Naive B cell (primary cell): ENCODE data around the gene CELSR1. TPM values are rescaled to one million over a fixed set of nuclear protein-coding genes. Genes with fewer than 3 reads are reported as not detected.

ENCODE experiments used
- ATAC-seq, 2 donors: fragments of 150-1000 bp; cut with Tn5 transposase; 2 replicates each; pipeline ENCODE4 v1.10.0; 2021; ENCODE audit warnings: low read depth in 2 of 2, mild to moderate bottlenecking in 2 of 2, moderate library complexity in 2 of 2
- DNase-seq: peaks from one replicate; pipeline ENCODE4 v3.0.0; 2022
- H3K27ac Mint-ChIP-seq, 6 donors: one replicate each; pipeline ENCODE4 v1.8.0; 2020 to 2022; ENCODE audit warnings: mild to moderate bottlenecking in 6 of 6, mixed read lengths in 6 of 6, moderate library complexity in 5 of 6, inconsistent platforms in 2 of 6
- H3K27me3 Mint-ChIP-seq, 3 donors: one replicate each; pipeline ENCODE4 v1.8.0; 2021 to 2022; ENCODE audit warnings: mixed read lengths in 3 of 3, mild to moderate bottlenecking in 1 of 3
- H3K36me3 Mint-ChIP-seq, 2 donors: one replicate each; pipeline ENCODE4 v1.8.0; 2020 to 2022; ENCODE audit warnings: mixed read lengths in 2 of 2, inconsistent platforms in 1 of 2, mild to moderate bottlenecking in 1 of 2
- H3K4me1 Mint-ChIP-seq, 3 donors: one replicate each; pipeline ENCODE4 v1.8.0; 2020 to 2022; ENCODE audit warnings: mixed read lengths in 3 of 3, inconsistent platforms in 1 of 3, mild to moderate bottlenecking in 1 of 3, moderate library complexity in 1 of 3
- H3K4me3 Mint-ChIP-seq, 8 donors: one replicate each; pipeline ENCODE4 v1.8.0; 2020 to 2022; ENCODE audit warnings: mild to moderate bottlenecking in 8 of 8, mixed read lengths in 8 of 8, moderate library complexity in 8 of 8, inconsistent platforms in 2 of 8
- H3K9me3 Mint-ChIP-seq, 7 donors: one replicate each; pipeline ENCODE4 v1.8.0; 2020 to 2022; ENCODE audit warnings: mixed read lengths in 7 of 7, mild to moderate bottlenecking in 5 of 7, inconsistent platforms in 2 of 7, moderate library complexity in 1 of 7
- polyA plus RNA-seq, 6 donors: library from polyadenylated mRNA; unstranded; fragments of 300-500 nt; fragmentation: Illumina TruSeq; gene quantifications; one replicate each; pipeline ENCODE4 v1.2.3, GENCODE V29; 2021; ENCODE audit warnings: low read depth in 6 of 6

Gene CELSR1
- polyA plus RNA-seq, 6 donors from 2014 or later = 0.94 to 3.9 (median 2.1) TPM

GRCh38 chr22:46416891-46417580 lies 120.4 kb downstream of the CELSR1 start:
- peaks cover 0 to 10% (median 0%) of the 10 kb centered on the region in 3 donors for H3K27me3 Mint-ChIP-seq
- no peak overlapping the region for H3K4me3 Mint-ChIP-seq
- H3K36me3 Mint-ChIP-seq = peaks cover 0 to 4% of the 10 kb centered on the region in 2 donors
- H3K4me1 Mint-ChIP-seq = peaks cover 0 to 19% (median 2%) of the 10 kb centered on the region in 3 donors
- no peak for DNase-seq
- no peak for ATAC-seq
- H3K27ac Mint-ChIP-seq = peak overlapping the region in 1 of 6 donors; percentile 87
- H3K9me3 Mint-ChIP-seq = no peaks in the 10 kb centered on the region

- H3K36me3 Mint-ChIP-seq = peaks cover 0 to 4% of the 10 kb centered on the region in 2 donors
- H3K9me3 Mint-ChIP-seq = no peaks in the 10 kb centered on the region
- DNase-seq (no peak), ATAC-seq (no peak)
- H3K27ac Mint-ChIP-seq = no peak overlapping the region
- peaks cover 0 to 13% (median 2%) of the 10 kb centered on the region in 3 donors for H3K4me1 Mint-ChIP-seq
- peaks cover 0 to 10% (median 0%) of the 10 kb centered on the region in 3 donors for H3K27me3 Mint-ChIP-seq
- H3K4me3 Mint-ChIP-seq = no peak overlapping the region
Observed at GRCh38 chr22:46416520-46416871, 120.9 kb downstream of the CELSR1 start.

- H3K27ac Mint-ChIP-seq = peak overlapping the region in 3 of 6 donors; percentile 27 to 81 (median 57)
- H3K36me3 Mint-ChIP-seq = peaks cover 0 to 4% of the 10 kb centered on the region in 2 donors
- ATAC-seq = no peak
- H3K9me3 Mint-ChIP-seq = no peaks in the 10 kb centered on the region
- H3K4me3 Mint-ChIP-seq = no peak overlapping the region
- peaks cover 0 to 10% (median 2%) of the 10 kb centered on the region in 3 donors for H3K4me1 Mint-ChIP-seq
- peaks cover 0 to 10% (median 0%) of the 10 kb centered on the region in 3 donors for H3K27me3 Mint-ChIP-seq
- no peak for DNase-seq
Observed at GRCh38 chr22:46415776-46416519, 121.5 kb downstream of the CELSR1 start.

GRCh38 chr22:46414704-46415103 lies 122.7 kb downstream of the CELSR1 start:
- H3K4me1 Mint-ChIP-seq = peaks cover 0 to 10% (median 2%) of the 10 kb centered on the region in 3 donors
- peak overlapping the region in 2 of 6 donors; percentile 62 to 86 for H3K27ac Mint-ChIP-seq
- no peak overlapping the region for H3K4me3 Mint-ChIP-seq
- DNase-seq = no peak
- H3K9me3 Mint-ChIP-seq = no peaks in the 10 kb centered on the region
- peaks cover 0 to 10% (median 0%) of the 10 kb centered on the region in 3 donors for H3K27me3 Mint-ChIP-seq
- peak in 1 of 2 donors; percentile 21 for ATAC-seq
- H3K36me3 Mint-ChIP-seq = peaks cover 0 to 4% of the 10 kb centered on the region in 2 donors

- Mint-ChIP-seq H3K36me3 (peaks cover 0 to 4% of the 10 kb centered on the region in 2 donors), H3K27me3 (peaks cover 0 to 10% (median 0%) of the 10 kb centered on the region in 3 donors), H3K9me3 (no peaks in the 10 kb centered on the region), H3K4me1 (peaks cover 0 to 10% (median 2%) of the 10 kb centered on the region in 3 donors), H3K27ac (peak overlapping the region in 2 of 6 donors; percentile 34 to 52), H3K4me3 (no peak overlapping the region)
- ATAC-seq (no peak), DNase-seq (no peak)
Observed at GRCh38 chr22:46413725-46414379, 123.6 kb downstream of the CELSR1 start.

GRCh38 chr22:46411347-46411746 lies 126.1 kb downstream of the CELSR1 start:
- peaks cover 0 to 16% of the 10 kb centered on the region in 2 donors for H3K36me3 Mint-ChIP-seq
- peaks cover 0 to 10% (median 8%) of the 10 kb centered on the region in 3 donors for H3K4me1 Mint-ChIP-seq
- no peak overlapping the region for H3K4me3 Mint-ChIP-seq
- no peak overlapping the region for H3K27ac Mint-ChIP-seq
- no peaks in the 10 kb centered on the region for H3K9me3 Mint-ChIP-seq
- ATAC-seq (no peak), DNase-seq (no peak)
- peaks cover 0 to 10% (median 0%) of the 10 kb centered on the region in 3 donors for H3K27me3 Mint-ChIP-seq

- no peaks in the 10 kb centered on the region for H3K9me3 Mint-ChIP-seq
- H3K27me3 Mint-ChIP-seq = peaks cover 0 to 10% (median 0%) of the 10 kb centered on the region in 3 donors
- ATAC-seq (no peak), DNase-seq (no peak)
- no peak overlapping the region for H3K27ac Mint-ChIP-seq
- H3K36me3 Mint-ChIP-seq = peaks cover 0 to 16% of the 10 kb centered on the region in 2 donors
- H3K4me1 Mint-ChIP-seq = peaks cover 0 to 10% (median 5%) of the 10 kb centered on the region in 3 donors
- no peak overlapping the region for H3K4me3 Mint-ChIP-seq
Observed at GRCh38 chr22:46410291-46410808, 127.1 kb downstream of the CELSR1 start.

GRCh38 chr22:46409631-46410210 lies 127.7 kb downstream of the CELSR1 start:
- peaks cover 0 to 10% (median 0%) of the 10 kb centered on the region in 3 donors for H3K27me3 Mint-ChIP-seq
- no peaks in the 10 kb centered on the region for H3K9me3 Mint-ChIP-seq
- no peak overlapping the region for H3K4me3 Mint-ChIP-seq
- H3K27ac Mint-ChIP-seq = peak overlapping the region in 1 of 6 donors; percentile 51
- peaks cover 0 to 16% of the 10 kb centered on the region in 2 donors for H3K36me3 Mint-ChIP-seq
- no peak for ATAC-seq
- DNase-seq = no peak
- peaks cover 0 to 6% (median 5%) of the 10 kb centered on the region in 3 donors for H3K4me1 Mint-ChIP-seq

GRCh38 chr22:46408568-46409506 lies 128.6 kb downstream of the CELSR1 start:
- ATAC-seq = no peak
- no peak for DNase-seq
- peaks cover 0 to 16% of the 10 kb centered on the region in 2 donors for H3K36me3 Mint-ChIP-seq
- no peak overlapping the region for H3K27ac Mint-ChIP-seq
- peaks cover 0 to 6% (median 5%) of the 10 kb centered on the region in 3 donors for H3K4me1 Mint-ChIP-seq
- H3K9me3 Mint-ChIP-seq = no peaks in the 10 kb centered on the region
- no peak overlapping the region for H3K4me3 Mint-ChIP-seq
- H3K27me3 Mint-ChIP-seq = peaks cover 0 to 10% (median 0%) of the 10 kb centered on the region in 3 donors

- ATAC-seq (no peak), DNase-seq (no peak)
- no peaks in the 10 kb centered on the region for H3K9me3 Mint-ChIP-seq
- H3K4me3 Mint-ChIP-seq = no peak overlapping the region
- H3K4me1 Mint-ChIP-seq = peaks cover 0 to 5% (median under 1%) of the 10 kb centered on the region in 3 donors
- H3K27ac Mint-ChIP-seq = peak overlapping the region in 2 of 6 donors; percentile 65 to 84
- H3K36me3 Mint-ChIP-seq = peaks cover 3 to 16% of the 10 kb centered on the region in 2 donors
- peaks cover 0 to 2% (median 0%) of the 10 kb centered on the region in 3 donors for H3K27me3 Mint-ChIP-seq
Observed at GRCh38 chr22:46407748-46408147, 129.7 kb downstream of the CELSR1 start.

- H3K9me3 Mint-ChIP-seq = no peaks in the 10 kb centered on the region
- no peak for ATAC-seq
- DNase-seq = no peak
- no peak overlapping the region for H3K27ac Mint-ChIP-seq
- no peak overlapping the region for H3K4me3 Mint-ChIP-seq
- H3K4me1 Mint-ChIP-seq = peaks cover 0 to 5% (median 0%) of the 10 kb centered on the region in 3 donors
- peaks cover 7 to 12% of the 10 kb centered on the region in 2 donors for H3K36me3 Mint-ChIP-seq
- H3K27me3 Mint-ChIP-seq = no peaks in the 10 kb centered on the region
Observed at GRCh38 chr22:46406791-46407190, 130.6 kb downstream of the CELSR1 start.

GRCh38 chr22:46406349-46406748 lies 131.1 kb downstream of the CELSR1 start:
- Mint-ChIP-seq H3K9me3 (no peaks in the 10 kb centered on the region), H3K4me1 (peaks cover 0 to 5% (median 0%) of the 10 kb centered on the region in 3 donors), H3K27me3 (no peaks in the 10 kb centered on the region), H3K36me3 (peaks cover 7 to 12% of the 10 kb centered on the region in 2 donors), H3K27ac (no peak overlapping the region), H3K4me3 (no peak overlapping the region)
- ATAC-seq (no peak), DNase-seq (no peak)
